ENCODE measurements around the gene SLC30A9.

Gene SLC30A9

GRCh38 chr4:41998019-41998418, 7.7 kb downstream of the SLC30A9 start:
- in situ Hi-C loops (cut with MboI; ENCODE audit: low sequenced_read_pairs), result no loop called here

GRCh38 chr4:41999321-41999720, 9.0 kb downstream of the SLC30A9 start:
- in situ Hi-C loops (cut with MboI; ENCODE audit: low sequenced_read_pairs), result no loop called here

GRCh38 chr4:42008011-42008786, 17.9 kb downstream of the SLC30A9 start:
- in situ Hi-C loops (cut with MboI; ENCODE audit: low sequenced_read_pairs), result no loop called here

DNA sequence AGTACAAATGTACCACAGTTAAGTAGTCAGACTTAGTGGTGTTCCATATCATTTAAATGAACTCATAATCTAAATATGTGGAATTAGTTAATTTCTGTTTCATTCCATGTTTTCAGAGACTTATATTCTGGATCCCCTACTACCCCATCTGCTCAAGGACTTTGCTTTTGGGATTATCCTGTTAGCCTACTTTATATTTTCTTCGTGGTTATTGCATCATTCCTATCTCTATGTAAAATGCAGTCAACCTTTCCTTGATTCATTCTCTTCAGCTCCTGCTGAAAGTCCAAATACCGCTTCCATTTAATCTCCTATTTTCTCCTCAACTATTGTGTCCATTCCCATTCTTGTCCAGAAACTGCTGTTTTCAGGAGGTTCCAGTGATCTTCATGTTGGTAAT, 25.1 kb downstream of the SLC30A9 start:
- in situ Hi-C loops (cut with MboI; ENCODE audit: low sequenced_read_pairs), result no loop called here

- in situ Hi-C loops (cut with MboI; ENCODE audit: low sequenced_read_pairs), result no loop called here
Measured at GRCh38 chr4:42018451-42018850, 28.1 kb downstream of the SLC30A9 start.

DNA sequence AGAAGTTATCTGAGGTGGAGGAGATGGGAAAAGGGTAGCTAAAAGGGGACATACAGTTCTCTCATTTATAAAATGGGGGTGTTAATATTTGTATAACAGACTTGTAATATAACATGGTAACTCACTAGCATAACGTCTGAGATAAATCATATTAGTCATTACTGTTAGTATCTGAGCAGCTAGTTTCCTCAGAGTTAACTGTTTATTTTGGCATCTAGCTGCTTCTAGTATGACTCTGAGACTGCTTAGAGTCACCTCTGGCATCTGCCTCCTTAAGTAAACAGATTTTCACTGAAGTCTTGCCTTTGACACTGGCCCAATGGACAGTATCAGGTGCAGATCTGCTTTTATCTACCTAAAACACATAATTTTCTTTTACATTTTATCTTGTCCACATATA, 58.1 kb downstream of the SLC30A9 start:
- in situ Hi-C loops (cut with MboI; ENCODE audit: low sequenced_read_pairs), result no loop called here

DNA sequence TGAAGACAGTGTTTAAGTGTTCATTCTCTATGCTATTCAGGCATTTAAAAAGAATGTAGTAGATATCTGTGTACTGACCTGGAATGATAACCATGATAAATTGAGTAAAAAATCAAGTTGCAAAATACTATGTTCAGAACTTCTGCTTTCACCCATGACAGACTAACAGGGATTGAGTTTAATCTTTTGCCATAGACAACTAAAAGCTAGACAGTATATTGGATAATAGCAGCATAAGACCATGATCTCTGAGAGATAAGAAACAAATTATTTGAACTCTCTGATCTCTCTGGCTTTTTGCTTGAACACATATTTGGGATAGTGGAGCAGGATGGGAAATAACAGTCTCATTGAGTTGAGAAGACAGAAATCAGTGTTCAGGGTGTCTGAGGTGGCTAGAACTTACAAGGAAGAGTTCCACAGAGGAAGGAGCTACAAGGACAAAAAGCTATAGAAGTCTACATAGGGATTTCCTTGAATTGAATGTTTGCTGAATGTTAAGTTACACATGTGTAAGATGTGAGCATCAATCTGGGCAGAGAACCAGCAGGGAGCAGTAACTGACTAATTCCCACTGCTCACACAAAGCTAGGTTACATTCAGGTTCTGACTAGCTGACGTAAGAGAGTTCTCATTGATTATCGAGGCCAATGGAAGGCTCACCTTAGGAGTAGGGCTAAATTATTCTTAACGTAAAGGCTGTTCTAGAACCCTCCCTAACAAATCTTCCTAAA, 60.4 kb downstream of the SLC30A9 start:
- in situ Hi-C loops (cut with MboI; ENCODE audit: low sequenced_read_pairs), result no loop called here

DNA sequence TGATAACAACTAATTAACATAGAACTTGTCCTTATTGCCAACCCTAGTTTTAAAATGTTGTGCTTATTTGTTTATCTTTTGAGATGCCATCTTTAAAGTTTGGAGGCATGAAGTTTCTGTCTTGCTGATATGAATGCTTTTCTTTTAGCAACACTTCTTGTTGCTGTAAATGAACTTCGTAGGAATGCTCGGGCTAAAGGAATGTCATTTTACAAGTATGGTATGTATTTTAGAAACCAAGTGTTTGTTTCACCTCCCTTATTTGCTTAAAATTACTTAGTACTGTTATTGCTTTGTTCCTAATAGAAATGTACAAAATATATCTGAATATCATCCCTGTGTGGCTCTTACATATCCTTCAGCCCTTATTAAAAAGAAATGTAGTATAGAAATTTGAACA, 76.1 kb downstream of the SLC30A9 start:
- in situ Hi-C loops (cut with MboI; ENCODE audit: low sequenced_read_pairs), result no loop called here

DNA sequence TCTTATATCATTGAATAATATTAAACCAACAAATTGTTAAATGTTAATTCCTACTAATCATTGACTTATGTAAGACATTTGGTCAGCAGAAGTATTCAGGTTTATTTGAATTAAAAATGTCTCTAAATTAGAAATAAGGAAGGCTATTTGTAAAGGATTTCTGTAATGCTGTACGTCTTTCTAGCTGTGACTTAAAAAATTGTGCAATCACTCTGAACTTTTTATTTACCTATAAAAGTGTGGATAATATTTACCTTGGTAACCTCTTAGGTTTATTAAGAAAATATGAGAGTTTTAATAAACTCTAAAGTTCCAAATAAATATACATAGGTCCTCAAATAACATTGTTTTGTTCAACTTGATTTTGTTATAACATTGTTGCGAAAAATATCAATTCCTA, 76.9 kb downstream of the SLC30A9 start:
- in situ Hi-C loops (cut with MboI; ENCODE audit: low sequenced_read_pairs), result no loop called here

DNA sequence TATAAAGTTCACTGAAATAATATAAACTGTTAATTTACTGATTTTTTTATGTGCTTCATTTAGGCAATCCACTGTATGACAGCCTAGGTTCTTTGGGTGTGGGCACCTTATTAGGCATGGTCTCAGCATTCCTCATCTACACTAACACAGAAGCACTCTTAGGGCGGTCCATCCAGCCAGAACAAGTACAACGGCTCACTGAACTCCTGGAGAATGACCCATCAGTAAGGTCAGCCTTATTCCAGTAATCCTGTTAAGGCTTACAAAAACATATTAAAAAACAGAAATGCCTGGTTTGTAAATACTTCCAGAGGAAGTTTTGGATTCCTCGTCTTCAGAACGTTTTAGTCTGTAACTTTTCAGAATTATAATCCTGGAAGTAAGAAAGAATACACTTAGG, 80.1 kb downstream of the SLC30A9 start:
- in situ Hi-C loops (cut with MboI; ENCODE audit: low sequenced_read_pairs), result no loop called here

DNA sequence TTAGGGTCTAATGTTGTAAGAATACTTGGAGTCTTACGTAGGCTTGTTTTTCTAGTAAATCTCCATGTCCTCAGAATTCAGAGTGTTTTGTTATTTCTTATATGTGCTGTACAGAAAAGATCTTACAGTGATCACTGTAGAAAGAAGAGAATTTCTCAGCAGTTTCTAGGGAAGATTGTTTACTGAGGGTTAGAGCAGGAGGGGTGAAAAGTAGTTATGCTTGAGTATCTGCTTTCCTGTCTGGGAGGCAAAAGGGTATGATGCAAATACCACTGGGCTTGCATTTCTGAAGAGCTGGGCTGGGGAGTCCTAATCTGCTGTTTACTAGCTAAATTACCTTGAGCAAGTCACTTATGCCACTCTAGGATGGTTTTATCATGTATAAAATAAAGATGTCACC, 84.0 kb downstream of the SLC30A9 start:
- in situ Hi-C loops (cut with MboI; ENCODE audit: low sequenced_read_pairs), result no loop called here

GRCh38 chr4:42078184-42078801, 88.0 kb downstream of the SLC30A9 start:
- in situ Hi-C loops (cut with MboI; ENCODE audit: low sequenced_read_pairs), result no loop called here

DNA sequence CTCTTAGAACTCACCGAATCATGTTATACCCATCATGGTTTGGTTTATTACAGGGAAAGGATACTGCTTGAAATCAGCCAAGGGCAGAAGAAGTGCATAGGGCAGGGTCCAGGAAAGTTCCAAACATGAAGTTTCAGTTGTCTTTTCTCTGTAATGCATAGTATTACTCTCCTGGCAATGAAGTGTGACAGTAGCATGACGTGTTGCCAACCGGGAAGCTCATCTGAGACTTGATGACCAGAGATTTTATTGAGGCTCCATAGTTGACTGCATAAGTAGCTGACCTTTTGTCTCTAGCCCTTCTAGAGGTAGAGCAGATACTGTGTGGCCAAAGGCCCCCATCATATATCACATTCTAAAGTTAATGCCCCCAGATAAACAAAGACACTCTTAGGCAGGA, 90.0 kb downstream of the SLC30A9 start:
- in situ Hi-C loops (cut with MboI; ENCODE audit: low sequenced_read_pairs), result no loop called here

GRCh38 chr4:42083816-42084215, 93.5 kb downstream of the SLC30A9 start:
- in situ Hi-C loops (cut with MboI; ENCODE audit: low sequenced_read_pairs), result no loop called here

DNA sequence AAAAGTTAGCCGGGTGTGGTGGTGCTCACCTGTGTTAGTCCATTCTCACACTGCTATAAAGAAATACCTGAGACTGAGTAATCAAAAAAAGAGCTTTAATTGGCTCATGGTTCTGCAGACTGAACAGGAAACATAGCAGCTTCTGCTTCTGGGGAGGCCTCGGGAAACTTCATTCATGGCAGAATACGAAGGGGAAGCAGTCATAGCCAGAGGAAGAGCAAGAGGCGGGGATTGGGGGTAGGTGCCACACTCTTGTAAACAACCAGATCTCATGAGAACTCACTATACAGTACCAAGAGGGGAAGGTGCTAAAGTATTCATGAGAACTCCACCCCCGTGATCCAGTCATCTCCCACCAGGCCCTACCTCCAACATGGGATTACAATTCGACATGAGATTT, 98.1 kb downstream of the SLC30A9 start:
- in situ Hi-C loops (cut with MboI; ENCODE audit: low sequenced_read_pairs), result no loop called here

DNA sequence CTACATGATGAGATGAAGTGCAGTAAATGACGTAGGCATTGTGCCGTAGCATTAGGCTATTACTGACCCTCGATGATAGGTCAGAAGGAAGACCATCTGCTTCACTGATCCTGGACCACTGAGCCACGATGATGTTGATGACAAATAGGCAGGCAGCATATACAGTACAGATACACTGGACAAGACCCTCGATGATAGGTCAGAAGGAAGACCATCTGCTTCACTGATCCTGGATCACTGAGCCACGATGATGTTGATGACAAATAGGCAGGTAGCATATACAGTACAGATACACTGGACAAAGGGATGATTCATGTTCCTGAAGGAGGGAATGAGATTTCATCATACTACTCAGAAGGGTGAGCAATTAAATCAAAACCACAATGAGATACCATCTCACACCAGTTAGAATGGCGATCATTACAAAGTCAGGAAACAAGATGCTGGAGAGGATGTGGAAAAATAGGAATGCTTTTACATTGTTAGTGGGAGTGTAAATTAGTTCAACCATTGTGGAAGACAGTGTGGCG, 111.2 kb downstream of the SLC30A9 start:
- in situ Hi-C loops (cut with MboI; ENCODE audit: low sequenced_read_pairs), result no loop called here

- in situ Hi-C loops (cut with MboI; ENCODE audit: low sequenced_read_pairs), result no loop called here
Measured at GRCh38 chr4:42104521-42104920, 114.2 kb downstream of the SLC30A9 start.

GRCh38 chr4:42112846-42113245, 122.5 kb downstream of the SLC30A9 start:
- in situ Hi-C loops (cut with MboI; ENCODE audit: low sequenced_read_pairs), result no loop called here

- in situ Hi-C loops (cut with MboI; ENCODE audit: low sequenced_read_pairs), result no loop called here
Measured at GRCh38 chr4:42119886-42120285, 129.6 kb downstream of the SLC30A9 start.

DNA sequence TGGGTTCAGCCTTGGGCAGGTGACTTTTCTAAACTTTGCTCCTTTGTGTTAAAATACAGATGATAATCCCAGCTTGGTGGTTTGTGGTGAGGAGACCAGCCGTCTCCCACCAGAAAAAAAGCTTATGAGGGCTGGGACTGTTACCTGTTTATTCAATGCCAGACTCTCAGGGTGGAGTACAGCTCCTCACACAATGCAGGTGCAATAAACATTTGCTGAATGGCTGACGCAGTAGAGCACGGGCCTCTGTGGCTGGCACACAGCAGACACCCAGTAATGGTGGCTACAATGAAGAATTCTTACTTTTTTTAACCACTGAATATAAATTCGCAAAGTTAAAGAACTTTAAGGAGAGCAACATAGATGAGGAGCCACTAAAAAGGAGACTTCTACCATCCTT, 131.9 kb downstream of the SLC30A9 start:
- in situ Hi-C loops (cut with MboI; ENCODE audit: low sequenced_read_pairs), result no loop called here

- in situ Hi-C loops (cut with MboI; ENCODE audit: low sequenced_read_pairs), result no loop called here
Measured at GRCh38 chr4:42123071-42123644, 132.8 kb downstream of the SLC30A9 start.
